Thyroid gland (tissue), 4 donors: ENCODE results near the gene BTBD6.
"Not testable (repeated sequence)": the region's sequence is repeated elsewhere in the genome, so short reads cannot be mapped to it uniquely, and the experiment has no call there.

Experiments used
- CTCF ChIP-seq, 6 experiments: fragments of 200-600 bp in 3 of 6; fragments of 450-650 bp in 3 of 6; sonication (generic) in 3 of 6; IDR thresholded peaks; one replicate each; pipeline ENCODE4 v1.5.1; 2016 to 2019; ENCODE audit warnings: antibody characterized with exemption in 6 of 6, mild to moderate bottlenecking in 2 of 6, inconsistent platforms in 1 of 6, moderate library complexity in 1 of 6
- POLR2A ChIP-seq, 2 donors: fragments of 450-650 bp; IDR thresholded peaks; one replicate each; pipeline ENCODE4 v1.6.1; 2017; ENCODE audit warnings: antibody characterized with exemption in 2 of 2, mild to moderate bottlenecking in 2 of 2, moderate library complexity in 1 of 2

GRCh38 chr14:105288936-105289335 is 40.6 kb downstream of the BTBD6 start:
- not testable (repeated sequence) for TF ChIP-seq POLR2A, CTCF (IDR thresholded peaks at IDR 0.05)
